Muscle layer of duodenum (tissue), 2 donors: ENCODE measurements around the gene RSPH4A.

Experiments used
- H3K27ac ChIP-seq: one replicate; pipeline ENCODE4 v1.7.0; 2013; ENCODE audit warnings: mild to moderate bottlenecking, low read length
- H3K27me3 ChIP-seq: one replicate; pipeline ENCODE4 v1.7.0; 2013; ENCODE audit warnings: low read depth, mild to moderate bottlenecking, control low read depth, low read length
- H3K36me3 ChIP-seq, 2 donors: one replicate each; pipeline ENCODE4 v1.7.0; 2013; ENCODE audit warnings: low read length in 2 of 2, control low read depth in 1 of 2, mild to moderate bottlenecking in 1 of 2; ENCODE audit not compliant: insufficient read depth in 2 of 2, control insufficient read depth in 1 of 2
- H3K4me1 ChIP-seq, 2 donors: one replicate each; pipeline ENCODE4 v1.7.0; 2013; ENCODE audit warnings: low read length in 2 of 2, mild to moderate bottlenecking in 2 of 2, control low read depth in 1 of 2, moderate library complexity in 1 of 2; ENCODE audit not compliant: insufficient read depth in 2 of 2, control insufficient read depth in 1 of 2
- H3K4me3 ChIP-seq, 2 donors: one replicate each; pipeline ENCODE4 v1.7.0; 2013; ENCODE audit warnings: low read length in 2 of 2, low read depth in 1 of 2, mild to moderate bottlenecking in 1 of 2
- H3K9me3 ChIP-seq, 2 donors: one replicate each; pipeline ENCODE4 v1.7.0; 2013; ENCODE audit warnings: low read length in 2 of 2, control low read depth in 1 of 2, mild to moderate bottlenecking in 1 of 2; ENCODE audit not compliant: control insufficient read depth in 1 of 2
- donor health status: healthy.

RSPH4A gene

DNA sequence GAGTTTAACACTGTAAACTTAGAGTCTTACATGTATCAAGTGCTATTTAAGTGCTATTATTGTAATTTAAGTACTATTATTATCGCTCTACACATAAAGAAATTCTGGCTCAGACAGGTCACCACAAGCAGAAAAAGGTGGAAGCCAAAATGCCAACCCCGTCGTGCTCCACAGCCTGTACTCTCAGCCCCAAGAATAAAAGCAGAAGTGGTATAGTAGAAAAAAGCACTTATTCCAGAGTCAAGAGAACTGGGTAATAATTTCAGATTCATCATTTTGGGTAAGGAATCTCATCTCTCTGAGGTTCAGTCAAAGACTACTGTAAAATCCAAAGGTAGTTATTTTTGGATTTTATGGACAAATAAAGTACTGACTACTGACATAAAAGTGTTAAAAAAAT is 51.3 kb downstream of the RSPH4A start:
- Histone ChIP-seq H3K9me3 (no peaks in the 10 kb centered on the region), H3K27ac (peak overlapping the region; percentile 94), H3K27me3 (no peaks in the 10 kb centered on the region), H3K4me1 (peaks cover 14 to 21% of the 10 kb centered on the region in 2 donors), H3K4me3 (peak overlapping the region; percentile 81 to 100), H3K36me3 (no peaks in the 10 kb centered on the region)

DNA sequence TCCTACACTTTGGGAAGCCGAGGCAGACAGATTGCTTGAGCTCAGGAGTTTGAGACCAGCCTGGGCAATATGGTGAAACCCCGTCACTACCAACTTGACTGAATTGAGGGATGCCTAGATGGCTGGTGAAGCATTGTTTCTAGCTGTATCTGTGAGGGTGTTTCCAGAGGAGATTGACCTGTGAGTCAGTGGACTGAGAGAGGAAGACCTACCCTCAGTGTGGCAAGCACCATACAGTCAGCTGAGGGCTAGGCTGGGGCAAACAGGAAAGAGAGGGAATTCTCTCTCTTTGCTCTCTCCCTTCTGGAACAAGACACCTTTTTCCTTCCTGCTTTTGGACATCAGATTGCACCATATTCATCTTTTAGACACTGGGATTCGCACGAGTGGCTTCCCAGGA is 56.0 kb downstream of the RSPH4A start:
- no peaks in the 10 kb centered on the region for H3K27me3 ChIP-seq
- H3K9me3 ChIP-seq, result no peaks in the 10 kb centered on the region
- H3K36me3 ChIP-seq, result no peaks in the 10 kb centered on the region
- H3K4me3 ChIP-seq, result no peak overlapping the region
- no peak overlapping the region for H3K27ac ChIP-seq
- peaks cover 0 to 5% of the 10 kb centered on the region in 2 donors for H3K4me1 ChIP-seq

DNA sequence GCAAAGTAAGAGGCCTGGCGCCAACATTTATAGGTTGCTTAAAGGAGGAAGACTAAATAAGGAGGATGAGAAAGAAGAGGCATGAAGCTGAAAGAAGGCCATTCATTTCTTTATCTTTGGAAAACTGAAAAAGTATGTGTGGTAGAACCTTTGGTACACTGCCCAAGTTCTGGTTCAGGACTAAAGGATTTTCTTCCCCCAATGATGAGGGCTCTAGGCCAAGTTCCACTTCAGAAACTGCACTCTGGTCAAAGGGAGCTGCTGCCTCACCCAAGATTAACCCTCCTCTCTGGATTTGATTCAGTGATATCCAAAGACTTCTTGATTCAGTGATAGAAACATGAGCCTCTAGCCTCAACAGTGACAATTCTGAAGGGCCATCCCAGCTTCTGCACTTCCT is 59.7 kb downstream of the RSPH4A start:
- H3K4me1 ChIP-seq, result no peaks in the 10 kb centered on the region

DNA sequence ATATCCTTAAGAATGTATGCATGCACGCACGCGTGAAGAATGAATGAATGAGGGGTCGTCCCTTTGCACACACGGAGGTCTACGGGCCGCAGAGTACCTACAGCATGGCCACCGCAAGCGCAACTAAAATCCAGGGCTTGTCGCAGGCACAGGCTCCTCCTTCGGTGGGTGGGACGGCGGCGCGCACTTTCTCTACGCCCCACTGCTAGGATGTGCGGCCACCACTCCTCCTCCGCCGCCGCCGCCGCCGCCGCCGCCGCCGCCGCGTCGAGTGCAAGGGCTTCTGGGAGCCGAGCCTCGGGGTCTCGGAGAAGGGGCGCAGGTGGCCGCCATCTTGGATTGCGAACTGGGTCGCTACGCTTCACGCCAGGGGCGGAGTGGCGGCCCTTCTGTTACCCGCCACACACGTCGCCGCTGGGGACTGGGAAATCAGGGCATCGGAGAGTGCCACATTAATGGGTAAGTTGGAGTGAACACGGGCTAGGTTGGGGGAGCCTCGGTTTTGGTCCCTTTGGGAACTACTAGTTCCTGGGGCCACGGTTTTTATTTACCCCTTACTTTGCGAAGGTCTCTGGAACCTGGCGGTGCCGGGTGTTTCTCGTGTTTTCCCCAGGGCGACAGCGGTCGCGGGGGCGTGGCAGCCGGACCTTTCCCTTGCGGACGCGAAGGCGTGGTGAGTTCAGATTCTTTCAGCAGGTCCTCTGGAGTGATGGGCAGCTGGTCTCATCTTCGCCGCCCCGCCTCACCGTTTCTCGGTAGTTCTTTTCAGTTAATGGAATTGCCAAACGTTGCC is 64.8 kb downstream of the RSPH4A start, which contains the start of gene KPNA5:
Gene KPNA5, plus strand, starts transcription at position 332 of the 793 bp plus-strand sequence. Its CDS starts 124 bp downstream, at position 456.
- no peaks in the 10 kb centered on the region for H3K27me3 ChIP-seq
- peak within 1 kb of the TSS; percentile 63 for H3K27ac ChIP-seq
- no peaks in the 10 kb centered on the region for H3K36me3 ChIP-seq
- no peaks in the 10 kb centered on the region for H3K9me3 ChIP-seq
- H3K4me1 ChIP-seq, result peaks cover 0 to 11% of the 10 kb centered on the region in 2 donors
- peak within 1 kb of the TSS; percentile 73 to 95 for H3K4me3 ChIP-seq

More for the DNA sequence above, 59.7 kb downstream of the RSPH4A start:
- Histone ChIP-seq H3K36me3 (no peaks in the 10 kb centered on the region), H3K4me3 (no peak overlapping the region), H3K9me3 (no peaks in the 10 kb centered on the region), H3K27me3 (no peaks in the 10 kb centered on the region), H3K27ac (no peak overlapping the region)

DNA sequence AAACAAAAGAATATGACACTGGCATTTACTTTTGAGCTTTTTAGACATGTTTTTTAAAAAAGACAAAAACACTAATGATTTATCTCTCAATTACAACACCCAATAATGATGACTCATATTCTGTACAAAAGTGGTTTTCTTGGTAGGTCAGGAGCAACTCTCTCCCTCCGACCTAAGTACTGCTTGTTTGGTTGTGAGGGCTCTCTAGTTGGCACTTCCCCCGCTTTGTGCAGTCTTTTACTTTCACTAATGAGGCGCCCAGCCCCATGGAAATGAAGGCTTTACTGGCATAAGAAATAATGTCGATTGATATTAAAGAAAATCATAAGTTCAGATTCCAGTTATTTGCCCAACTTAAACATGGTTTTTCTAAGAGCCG is 66.0 kb downstream of the RSPH4A start:
- Histone ChIP-seq H3K4me1 (peaks cover 0 to 11% of the 10 kb centered on the region in 2 donors), H3K36me3 (no peaks in the 10 kb centered on the region), H3K4me3 (peak overlapping the region; percentile 48 to 73), H3K9me3 (no peaks in the 10 kb centered on the region), H3K27ac (no peak overlapping the region), H3K27me3 (no peaks in the 10 kb centered on the region)
